K562 (cell line): ENCODE data around the gene TEP1.

ENCODE experiments used
- NFIX ChIP-seq: fragments of 250-450 bp; sonication (Bioruptor Pico); IDR thresholded peaks from 2 replicates; pipeline ENCODE4 v1.4.0; 2020; ENCODE audit warnings: low read depth, mild to moderate bottlenecking, moderate library complexity
- NFYB ChIP-seq: IDR thresholded peaks from 2 replicates; pipeline ENCODE4 v1.6.1; 2011; ENCODE audit warnings: mild to moderate bottlenecking, moderate library complexity; ENCODE audit not compliant: insufficient read length; ENCODE audit errors: extremely low read depth
- PHB ChIP-seq: fragments of 250-450 bp; sonication (Bioruptor Pico); IDR thresholded peaks from 2 replicates; pipeline ENCODE4 v1.5.0; 2021
- POLR2A ChIP-seq: fragments of 450-650 bp; conservative IDR thresholded peaks from 2 replicates; pipeline ENCODE4 v1.6.1; 2016
- ZBTB8A ChIP-seq: fragments of 450-650 bp; IDR thresholded peaks from 2 replicates; pipeline ENCODE4 v1.6.1; 2018; ENCODE audit warnings: mild to moderate bottlenecking, moderate library complexity; ENCODE audit not compliant: partially characterized antibody
- ZNF644 ChIP-seq: fragments of 200-800 bp; sonication (Bioruptor generic); IDR thresholded peaks from 2 replicates; pipeline ENCODE4 v1.6.1; 2016; ENCODE audit warnings: low read depth, missing genetic modification characterization, missing compliant biosample characterization
- TF ChIP-seq, protein P1 (sequence below), 3 experiments: IDR thresholded peaks in 2 of 3; conservative IDR thresholded peaks in 1 of 3; 2 replicates each; pipeline ENCODE4 v1.5.1; 2011 to 2012; ENCODE audit warnings: low read length in 3 of 3, mild to moderate bottlenecking in 3 of 3, control low read depth in 2 of 3, improper control_type of control experiment in 1 of 3, inconsistent platforms in 1 of 3, low read depth in 1 of 3, mixed read lengths in 1 of 3, moderate library complexity in 1 of 3; ENCODE audit not compliant: insufficient read depth in 2 of 3

DNA sequence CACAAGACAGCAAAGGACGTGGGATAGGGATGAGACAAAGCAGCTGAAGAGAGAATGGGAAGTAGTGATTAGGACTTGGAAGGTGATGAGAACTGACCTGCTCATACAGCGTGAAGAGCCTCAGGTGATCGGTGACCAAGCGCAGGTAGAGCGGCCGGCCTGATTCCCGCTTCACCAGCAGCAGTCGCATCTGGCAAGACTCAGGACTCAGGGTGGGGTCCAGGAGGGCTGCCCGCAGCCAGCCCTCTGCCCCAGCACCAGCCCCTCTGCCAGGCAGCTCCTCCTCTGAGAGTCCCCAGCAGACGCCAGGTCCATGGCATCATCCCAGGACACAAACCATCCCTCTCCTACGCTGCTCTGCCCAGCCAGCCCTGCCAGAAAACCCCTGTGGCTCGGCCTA is 30.8 kb downstream of the TEP1 start:
- TF ChIP-seq ZBTB8A (no peak), POLR2A (no peak), NFIX (no peak), ZNF644 (tag) (no peak), PHB (no peak), NFYB (no peak)
- TF ChIP-seq, protein P1, sequence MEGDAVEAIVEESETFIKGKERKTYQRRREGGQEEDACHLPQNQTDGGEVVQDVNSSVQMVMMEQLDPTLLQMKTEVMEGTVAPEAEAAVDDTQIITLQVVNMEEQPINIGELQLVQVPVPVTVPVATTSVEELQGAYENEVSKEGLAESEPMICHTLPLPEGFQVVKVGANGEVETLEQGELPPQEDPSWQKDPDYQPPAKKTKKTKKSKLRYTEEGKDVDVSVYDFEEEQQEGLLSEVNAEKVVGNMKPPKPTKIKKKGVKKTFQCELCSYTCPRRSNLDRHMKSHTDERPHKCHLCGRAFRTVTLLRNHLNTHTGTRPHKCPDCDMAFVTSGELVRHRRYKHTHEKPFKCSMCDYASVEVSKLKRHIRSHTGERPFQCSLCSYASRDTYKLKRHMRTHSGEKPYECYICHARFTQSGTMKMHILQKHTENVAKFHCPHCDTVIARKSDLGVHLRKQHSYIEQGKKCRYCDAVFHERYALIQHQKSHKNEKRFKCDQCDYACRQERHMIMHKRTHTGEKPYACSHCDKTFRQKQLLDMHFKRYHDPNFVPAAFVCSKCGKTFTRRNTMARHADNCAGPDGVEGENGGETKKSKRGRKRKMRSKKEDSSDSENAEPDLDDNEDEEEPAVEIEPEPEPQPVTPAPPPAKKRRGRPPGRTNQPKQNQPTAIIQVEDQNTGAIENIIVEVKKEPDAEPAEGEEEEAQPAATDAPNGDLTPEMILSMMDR (IDR thresholded peaks at IDR 0.05 in 2 of 3, conservative IDR thresholded peaks at IDR 0.05 in 1 of 3; ENCODE audit: insufficient read depth in 2 of 3, low read depth in 1 of 3, low read length in 3 of 3): no peak
